ENCODE measurements around the gene ARHGAP4. TPM values are rescaled to one million over a fixed set of nuclear protein-coding genes. Genes with fewer than 3 reads are reported as not detected.

ARHGAP4 gene
- total and polyA plus RNA-seq, 2 donors (not counting 3 experiments of a cell fraction or from before 2014, with no cell fraction given), result 20.9 to 33.3 TPM

DNA sequence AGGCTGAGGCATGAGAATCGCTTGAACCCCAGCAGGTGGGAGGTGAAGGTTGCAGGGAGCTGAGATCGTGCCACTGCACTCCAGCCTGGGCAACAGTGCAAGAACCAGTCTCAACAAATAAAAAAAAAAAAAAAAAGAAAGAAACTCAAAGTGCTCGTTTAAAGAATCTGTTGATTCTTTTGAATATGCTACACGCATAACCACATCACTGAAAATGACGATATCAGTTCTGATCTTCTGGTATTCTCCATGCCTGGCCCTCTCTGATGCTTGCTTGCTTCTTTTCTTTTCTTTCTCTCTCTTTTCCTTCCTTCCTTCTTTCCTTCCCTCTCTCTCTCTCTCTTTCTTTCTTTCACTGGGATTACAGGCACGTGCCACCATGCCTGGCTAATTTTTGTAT is 14.3 kb downstream of the ARHGAP4 start:
- no TSS peak for BruUV-seq (replicated peaks)
- dilution Hi-C loops (cut with MboI; ENCODE audit: extremely low pct_ligation_motif_present, low sequenced_read_pairs), result no loop called here
- no peaks in the 10 kb centered on the region for H4K20me1 ChIP-seq (replicated peaks; ENCODE audit: control insufficient read depth, extremely low read depth, insufficient read depth, low read length)
- H3K27me3 ChIP-seq (ENCODE audit: control insufficient read depth in 2 of 2, insufficient read depth in 2 of 2, low read length in 2 of 2), result no peaks in the 10 kb centered on the region
- no peaks in the 10 kb centered on the region for H3K4me1 ChIP-seq (ENCODE audit: control insufficient read depth, extremely low read depth, insufficient read depth, low read length)
- TF ChIP-seq FOS (IDR thresholded peaks at IDR 0.05; ENCODE audit: borderline replicate concordance, insufficient read depth, low read length), result no peak
- TF ChIP-seq POLR2A (IDR thresholded peaks at IDR 0.05; ENCODE audit: low read depth, low read length), result no peak
- no peak for TF ChIP-seq MYC (IDR thresholded peaks at IDR 0.05; ENCODE audit: low read depth, low read length)
- TF ChIP-seq, protein P1, sequence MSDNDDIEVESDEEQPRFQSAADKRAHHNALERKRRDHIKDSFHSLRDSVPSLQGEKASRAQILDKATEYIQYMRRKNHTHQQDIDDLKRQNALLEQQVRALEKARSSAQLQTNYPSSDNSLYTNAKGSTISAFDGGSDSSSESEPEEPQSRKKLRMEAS (IDR thresholded peaks at IDR 0.05; ENCODE audit: insufficient read depth, insufficient read length), result no peak
- TF ChIP-seq GATA2 (IDR thresholded peaks at IDR 0.05; ENCODE audit: insufficient read depth, insufficient read length, low read depth, low read length), result no peak
- no peak for TF ChIP-seq JUN (IDR thresholded peaks at IDR 0.05; ENCODE audit: borderline replicate concordance, insufficient read depth, insufficient read length, low read depth)
- TF ChIP-seq POLR2AphosphoS5 (IDR thresholded peaks at IDR 0.05; ENCODE audit: insufficient read depth, low read depth, low read length), result no peak
- TF ChIP-seq, protein P2, sequence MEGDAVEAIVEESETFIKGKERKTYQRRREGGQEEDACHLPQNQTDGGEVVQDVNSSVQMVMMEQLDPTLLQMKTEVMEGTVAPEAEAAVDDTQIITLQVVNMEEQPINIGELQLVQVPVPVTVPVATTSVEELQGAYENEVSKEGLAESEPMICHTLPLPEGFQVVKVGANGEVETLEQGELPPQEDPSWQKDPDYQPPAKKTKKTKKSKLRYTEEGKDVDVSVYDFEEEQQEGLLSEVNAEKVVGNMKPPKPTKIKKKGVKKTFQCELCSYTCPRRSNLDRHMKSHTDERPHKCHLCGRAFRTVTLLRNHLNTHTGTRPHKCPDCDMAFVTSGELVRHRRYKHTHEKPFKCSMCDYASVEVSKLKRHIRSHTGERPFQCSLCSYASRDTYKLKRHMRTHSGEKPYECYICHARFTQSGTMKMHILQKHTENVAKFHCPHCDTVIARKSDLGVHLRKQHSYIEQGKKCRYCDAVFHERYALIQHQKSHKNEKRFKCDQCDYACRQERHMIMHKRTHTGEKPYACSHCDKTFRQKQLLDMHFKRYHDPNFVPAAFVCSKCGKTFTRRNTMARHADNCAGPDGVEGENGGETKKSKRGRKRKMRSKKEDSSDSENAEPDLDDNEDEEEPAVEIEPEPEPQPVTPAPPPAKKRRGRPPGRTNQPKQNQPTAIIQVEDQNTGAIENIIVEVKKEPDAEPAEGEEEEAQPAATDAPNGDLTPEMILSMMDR (IDR thresholded peaks at IDR 0.05; ENCODE audit: extremely low read depth in 1 of 2, insufficient read depth in 1 of 2, low read depth in 1 of 2, low read length in 2 of 2), result no peak
- no peak for TF ChIP-seq EZH2 (IDR thresholded peaks at IDR 0.05; ENCODE audit: borderline replicate concordance, low read depth, low read length, severe bottlenecking)
- no peaks in the 10 kb centered on the region for H3K36me3 ChIP-seq (ENCODE audit: control insufficient read depth in 2 of 2, extremely low read depth in 1 of 2, insufficient read depth in 2 of 2, low read length in 2 of 2)
- no peak overlapping the region for H3K4me3 ChIP-seq (replicated peaks in 1 of 3; ENCODE audit: insufficient read depth in 1 of 3, low read depth in 1 of 3, low read length in 3 of 3)
- H3K9ac ChIP-seq (replicated peaks; ENCODE audit: extremely low read depth, insufficient read depth, low read length), result no peak overlapping the region
- DNase-seq (ENCODE audit: low read depth, low spot score) (no peak), FAIRE-seq (no peak)
- no peaks in the 10 kb centered on the region for H3K9me1 ChIP-seq (replicated peaks; ENCODE audit: control insufficient read depth, extremely low read depth, insufficient read depth, low read length)
- POLR2A ChIA-PET, result no interaction called here
- H3K27ac ChIP-seq (ENCODE audit: insufficient read depth, low read depth, low read length), result no peak overlapping the region
- intact Hi-C loops (cut with micrococcal nuclease), result no loop called here
- CTCF ChIA-PET, result interaction anchor here (0.7 to 1.7 kb wide), 4 partner anchors 11 to 103 kb away, joined by 3 to 10 read pairs (median 4); no protein-coding TSS in a partner anchor
- H2AFZ ChIP-seq (ENCODE audit: low read depth, low read length), result no peak overlapping the region
- H3K9me3 ChIP-seq (replicated peaks; ENCODE audit: control insufficient read depth, insufficient read depth, low read length), result no peaks in the 10 kb centered on the region
- no peak overlapping the region for H3K4me2 ChIP-seq (ENCODE audit: insufficient read depth, low read length)
- no peaks in the 10 kb centered on the region for H3K79me2 ChIP-seq (ENCODE audit: control insufficient read depth, insufficient read depth, low read length)

All from endothelial cell of umbilical vein (primary cell).